ENCODE measurements around the gene NT5DC4.
A peak's percentile ranks its signal among the peaks of the same experiment; 100 is the strongest.

GRCh38 chr2:112749755-112750559 lies 29.1 kb downstream of the NT5DC4 start:
- TF ChIP-seq, protein P1, sequence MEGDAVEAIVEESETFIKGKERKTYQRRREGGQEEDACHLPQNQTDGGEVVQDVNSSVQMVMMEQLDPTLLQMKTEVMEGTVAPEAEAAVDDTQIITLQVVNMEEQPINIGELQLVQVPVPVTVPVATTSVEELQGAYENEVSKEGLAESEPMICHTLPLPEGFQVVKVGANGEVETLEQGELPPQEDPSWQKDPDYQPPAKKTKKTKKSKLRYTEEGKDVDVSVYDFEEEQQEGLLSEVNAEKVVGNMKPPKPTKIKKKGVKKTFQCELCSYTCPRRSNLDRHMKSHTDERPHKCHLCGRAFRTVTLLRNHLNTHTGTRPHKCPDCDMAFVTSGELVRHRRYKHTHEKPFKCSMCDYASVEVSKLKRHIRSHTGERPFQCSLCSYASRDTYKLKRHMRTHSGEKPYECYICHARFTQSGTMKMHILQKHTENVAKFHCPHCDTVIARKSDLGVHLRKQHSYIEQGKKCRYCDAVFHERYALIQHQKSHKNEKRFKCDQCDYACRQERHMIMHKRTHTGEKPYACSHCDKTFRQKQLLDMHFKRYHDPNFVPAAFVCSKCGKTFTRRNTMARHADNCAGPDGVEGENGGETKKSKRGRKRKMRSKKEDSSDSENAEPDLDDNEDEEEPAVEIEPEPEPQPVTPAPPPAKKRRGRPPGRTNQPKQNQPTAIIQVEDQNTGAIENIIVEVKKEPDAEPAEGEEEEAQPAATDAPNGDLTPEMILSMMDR (IDR thresholded peaks at IDR 0.05; ENCODE audit: poor library complexity) = peak; percentile 94
- TF ChIP-seq EZH2 (IDR thresholded peaks at IDR 0.05; ENCODE audit: borderline replicate concordance) = no peak
- TF ChIP-seq EZH2phosphoT487 (IDR thresholded peaks at IDR 0.05; ENCODE audit: low read depth, severe bottlenecking, unreplicated experiment) = no peak
